Activated CD8-positive, alpha-beta T cell treated with anti-CD3 and anti-CD28 coated beads for 36 hours (primary cell): Measurements from ENCODE around the gene DCTN4. TPM values are rescaled to one million over a fixed set of nuclear protein-coding genes. Genes with fewer than 3 reads are reported as not detected.
A peak's percentile ranks its signal among the peaks of the same experiment; 100 is the strongest.

ENCODE experiments used
- ATAC-seq: fragments of 200-7000 bp; cut with Tn5 transposase; one replicate; pipeline ENCODE4 v1.10.0; 2021; ENCODE audit warnings: mild to moderate bottlenecking, moderate library complexity
- CTCF ChIA-PET: fragments of 350-600 bp; sonication (Branson Sonifier 250); formaldehyde crosslinking; loops from one replicate; lab custom pipeline; 2021; ENCODE audit warnings: antibody characterized with exemption; lab: Charles Lee
- POLR2A ChIA-PET: fragments of 350-600 bp; sonication (Branson Sonifier 250); formaldehyde crosslinking; loops from one replicate; lab custom pipeline; 2021; ENCODE audit warnings: antibody characterized with exemption; lab: Charles Lee
- DNase-seq: peaks from one replicate; pipeline ENCODE4 v3.0.0-alpha.2; 2020
- H3K27ac Mint-ChIP-seq: one replicate; pipeline ENCODE4 v1.8.0; 2021; ENCODE audit warnings: mild to moderate bottlenecking, mixed read lengths
- H3K27me3 Mint-ChIP-seq: one replicate; pipeline ENCODE4 v1.8.0; 2021; ENCODE audit warnings: mixed read lengths
- H3K36me3 Mint-ChIP-seq: one replicate; pipeline ENCODE4 v1.8.0; 2021; ENCODE audit warnings: low read depth, mixed read lengths
- H3K4me1 Mint-ChIP-seq: one replicate; pipeline ENCODE4 v1.8.0; 2021; ENCODE audit warnings: low read depth, mixed read lengths
- H3K4me3 Mint-ChIP-seq: one replicate; pipeline ENCODE4 v1.8.0; 2021; ENCODE audit warnings: mild to moderate bottlenecking, moderate library complexity, mixed read lengths
- H3K9me3 Mint-ChIP-seq: one replicate; pipeline ENCODE4 v1.8.0; 2021; ENCODE audit warnings: mixed read lengths
- CTCF ChIP-seq: fragments of 200-600 bp; IDR thresholded peaks from one replicate; pipeline ENCODE4 v1.8.0; 2022; ENCODE audit warnings: antibody characterized with exemption, mild to moderate bottlenecking
- intact Hi-C: fragments of 100-400 bp; cut with micrococcal nuclease; formaldehyde crosslinking; loops from one replicate; pipeline ENCODE4 v1.10.0; 2022
- total RNA-seq, 2 experiments: library from RNA; stranded (reverse); gene quantifications; one replicate each; pipeline ENCODE4 v1.2.3, GENCODE V29; 2021

The DCTN4 gene
- total RNA-seq, 2 experiments from 2014 or later: 30.1 to 35.5 TPM

- intact Hi-C loops: no loop called here
- CTCF ChIA-PET: interaction anchor here (1.9 kb wide), 1 partner anchor 13 kb away, joined by 5 read pairs; no protein-coding TSS in a partner anchor
Observed at GRCh38 chr5:150670275-150670947, 88.4 kb downstream of the DCTN4 start.

GRCh38 chr5:150665044-150665443 lies 93.8 kb downstream of the DCTN4 start:
- POLR2A ChIA-PET: no interaction called here
- TF ChIP-seq CTCF: no peak
- intact Hi-C loops: no loop called here
- DNase-seq: no peak
- Mint-ChIP-seq H3K4me1 (no peaks in the 10 kb centered on the region), H3K27ac (no peak overlapping the region), H3K27me3 (peaks cover 3% of the 10 kb centered on the region), H3K36me3 (no peaks in the 10 kb centered on the region), H3K4me3 (no peak overlapping the region), H3K9me3 (no peaks in the 10 kb centered on the region)
- CTCF ChIA-PET: interaction anchor here (1.1 to 1.4 kb wide), 2 partner anchors 10 to 206 kb away, joined by 3 read pairs; no protein-coding TSS in a partner anchor
- ATAC-seq: no peak

More at GRCh38 chr5:150670275-150670947, 88.4 kb downstream of the DCTN4 start:
- TF ChIP-seq CTCF: no peak
- H3K27me3 Mint-ChIP-seq: peaks cover 15% of the 10 kb centered on the region
- DNase-seq (no peak), ATAC-seq (no peak)
- POLR2A ChIA-PET: no interaction called here
- H3K4me1 Mint-ChIP-seq: peaks cover 3% of the 10 kb centered on the region
- H3K36me3 Mint-ChIP-seq: no peaks in the 10 kb centered on the region
- H3K4me3 Mint-ChIP-seq: peak overlapping the region; percentile 15
- no peaks in the 10 kb centered on the region for H3K9me3 Mint-ChIP-seq
- H3K27ac Mint-ChIP-seq: no peak overlapping the region

GRCh38 chr5:150663936-150664335 lies 94.9 kb downstream of the DCTN4 start:
- Mint-ChIP-seq H3K27ac (no peak overlapping the region), H3K27me3 (no peaks in the 10 kb centered on the region), H3K9me3 (no peaks in the 10 kb centered on the region), H3K4me3 (no peak overlapping the region), H3K36me3 (no peaks in the 10 kb centered on the region), H3K4me1 (no peaks in the 10 kb centered on the region)
- ATAC-seq: no peak
- ChIA-PET POLR2A (interaction anchor here (0.8 kb wide), 1 partner anchor 37 kb away, joined by 3 read pairs; the partner anchor contains the start of gene RBM22), CTCF (interaction anchor here (1.1 to 1.4 kb wide), 2 partner anchors 8 to 204 kb away, joined by 3 read pairs; no protein-coding TSS in a partner anchor)
- intact Hi-C loops: no loop called here
- TF ChIP-seq CTCF: no peak
- no peak for DNase-seq

DNA sequence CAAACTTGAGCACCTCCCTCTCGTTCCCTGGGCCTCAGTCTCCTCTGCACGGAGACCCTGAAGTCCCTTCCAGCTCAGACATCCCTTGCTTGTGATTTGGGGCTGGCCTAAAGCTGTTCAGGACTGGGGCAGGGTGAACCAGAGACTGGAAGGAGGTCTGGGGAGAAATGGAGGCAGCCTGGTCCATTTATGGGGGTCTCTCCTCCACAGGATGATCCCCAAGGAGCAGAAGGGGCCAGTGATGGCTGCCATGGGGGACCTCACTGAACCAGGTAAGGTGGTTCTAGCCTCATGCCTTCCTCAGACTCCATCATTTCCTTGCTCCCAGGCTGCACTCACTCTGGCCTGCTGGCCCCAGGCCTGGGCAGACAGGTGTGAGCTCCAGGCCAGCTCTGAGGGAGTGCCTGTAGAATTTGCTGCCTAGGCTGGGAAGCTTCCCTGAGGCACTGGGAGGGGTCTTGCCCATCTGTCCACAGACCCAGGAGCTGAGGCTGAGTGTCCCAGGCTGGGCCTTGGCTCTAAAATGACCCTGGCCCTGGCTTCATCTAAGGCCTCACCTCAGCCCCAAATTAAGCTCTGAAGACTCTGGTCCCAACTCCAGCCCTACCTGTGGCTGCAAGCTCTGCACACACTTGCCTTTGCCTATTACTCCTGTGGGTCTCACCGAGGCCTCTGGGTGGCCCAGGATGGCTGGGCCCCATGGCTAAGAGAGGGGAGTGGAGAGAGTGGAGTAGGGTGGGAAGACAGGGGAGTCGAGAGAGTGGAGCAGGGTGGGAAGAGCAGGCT lies 95.9 kb downstream of the DCTN4 start:
- no peak for TF ChIP-seq CTCF
- Mint-ChIP-seq H3K27me3 (no peaks in the 10 kb centered on the region), H3K27ac (no peak overlapping the region), H3K4me3 (no peak overlapping the region), H3K9me3 (no peaks in the 10 kb centered on the region), H3K4me1 (no peaks in the 10 kb centered on the region), H3K36me3 (no peaks in the 10 kb centered on the region)
- ChIA-PET POLR2A (interaction anchor here (0.6 to 0.8 kb wide), 2 partner anchors 38 to 271 kb away, joined by 3 read pairs; partner anchors contain the start of gene RBM22), CTCF (interaction anchor here (0.8 kb wide), 1 partner anchor 103 kb away, joined by 3 read pairs; no protein-coding TSS in a partner anchor)
- intact Hi-C loops: no loop called here
- ATAC-seq (no peak), DNase-seq (no peak)
